NCI-H82 (cell line): ENCODE results near the gene CD2BP2.
A peak's percentile ranks its signal among the peaks of the same experiment; 100 is the strongest.
"Not testable (repeated sequence)": the region's sequence is repeated elsewhere in the genome, so short reads cannot be mapped to it uniquely, and the experiment has no call there.

ENCODE experiments used
- DNase-seq: peaks from one replicate; lab custom pipeline; 2025; lab: John Stamatoyannopoulos, UW

The CD2BP2 gene

DNA sequence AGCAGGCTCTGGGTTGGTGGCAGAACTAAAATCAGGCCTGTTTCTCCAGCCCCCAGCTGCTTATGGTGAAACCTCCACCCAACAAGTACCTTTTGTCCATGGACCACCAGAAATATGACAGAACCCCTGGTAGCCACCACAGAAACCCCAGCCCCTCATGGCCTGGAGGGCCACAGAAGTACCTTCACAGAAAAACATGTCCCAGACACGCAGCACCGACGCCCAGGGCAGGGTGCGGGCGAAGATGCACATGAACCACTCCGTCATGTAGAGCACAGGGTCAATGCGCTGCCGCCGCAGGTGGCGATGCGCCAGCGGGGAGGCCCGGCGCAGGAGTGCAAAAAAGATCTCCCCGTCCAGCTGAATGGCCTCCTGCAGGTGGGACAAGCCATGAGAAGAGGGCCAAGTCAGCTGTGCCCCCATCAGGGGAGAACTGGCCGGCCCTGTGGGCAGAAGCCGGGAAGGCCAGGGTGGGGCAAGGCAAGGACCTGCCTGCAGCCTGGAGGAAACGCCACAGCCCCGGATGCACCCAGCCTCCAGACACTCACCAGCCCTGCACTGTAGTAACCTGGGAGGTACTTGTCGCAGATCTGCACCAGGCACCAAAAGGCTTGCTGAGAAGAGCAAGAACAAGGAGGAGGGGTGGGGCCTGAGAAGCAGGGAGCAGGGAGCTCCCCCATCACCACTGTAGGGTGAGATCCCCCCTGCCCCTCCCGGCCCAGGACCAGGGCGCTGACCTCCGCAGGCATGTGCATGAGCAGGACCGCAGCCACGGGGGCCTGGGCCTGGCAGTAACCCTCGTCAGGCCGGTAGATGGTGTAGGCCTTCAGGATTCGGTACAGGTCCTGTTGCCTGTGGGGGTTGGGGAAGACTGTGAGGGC lies 4.1 kb upstream of the CD2BP2 start:
- no peak for DNase-seq

DNA sequence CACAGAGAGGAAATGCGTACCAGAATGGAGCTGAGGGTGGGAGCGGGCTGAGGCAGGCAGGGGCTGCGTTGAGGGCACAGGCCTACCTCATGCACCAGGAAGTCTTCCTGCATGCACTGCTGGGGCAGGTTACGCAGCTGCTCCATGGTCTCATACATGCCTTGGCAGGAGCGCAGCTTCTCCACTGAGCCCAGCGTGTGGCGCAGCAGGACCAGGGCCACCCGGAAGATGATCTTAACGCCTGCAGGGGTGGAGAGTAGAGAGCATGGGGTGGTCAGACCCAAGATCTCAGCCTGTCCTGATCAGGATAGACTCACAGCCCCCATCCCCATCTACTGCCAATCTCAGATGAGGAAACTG lies 3.4 kb upstream of the CD2BP2 start:
- no peak for DNase-seq

DNA sequence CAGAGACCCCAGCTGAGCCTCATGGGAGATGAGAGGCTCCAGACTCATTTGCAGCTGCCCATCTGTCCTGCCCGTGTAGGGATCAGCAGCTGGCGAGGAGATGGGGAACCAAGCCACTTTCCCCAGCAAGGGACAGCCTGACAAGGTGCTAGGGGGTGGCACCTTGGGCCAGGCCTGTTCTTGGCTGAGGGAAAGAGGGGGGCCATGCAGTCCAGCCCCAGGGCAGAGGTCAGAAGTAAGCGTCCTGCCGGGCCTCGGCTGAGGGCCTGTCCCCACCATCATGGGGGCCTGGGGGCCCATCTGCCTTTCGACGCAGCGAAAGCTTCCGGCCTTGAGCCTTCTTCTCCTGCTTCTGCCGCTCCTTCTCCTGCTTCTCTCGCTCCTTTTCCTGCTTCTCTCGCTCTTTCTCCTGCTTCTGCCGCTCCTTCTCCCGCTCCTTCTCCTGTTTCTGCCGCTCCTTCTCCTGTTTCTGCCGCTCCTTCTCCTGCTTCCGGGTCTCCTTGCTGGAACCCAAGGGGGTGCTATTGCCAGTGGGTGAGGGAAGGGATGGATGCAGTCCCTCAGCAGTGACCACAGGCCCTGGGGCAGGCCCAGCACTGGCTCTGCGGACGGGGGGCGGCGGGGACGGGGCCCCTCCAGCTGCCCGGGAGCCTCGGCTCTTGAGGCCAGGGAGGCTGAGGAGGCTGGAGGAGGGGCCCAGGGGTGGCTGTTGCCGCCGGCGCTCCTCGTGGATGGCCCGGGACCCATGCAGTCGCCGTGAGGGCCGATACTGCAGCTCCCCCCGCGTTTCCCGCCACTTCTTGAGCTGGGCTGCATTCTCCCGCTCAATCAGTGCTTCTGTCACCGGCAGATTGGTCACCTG lies 2.8 kb upstream of the CD2BP2 start:
- peak; percentile 7 for DNase-seq

- DNase-seq = no peak
Observed at GRCh38 chr16:30357085-30357714, 2.1 kb upstream of the CD2BP2 start.

- no peak for DNase-seq
Observed at GRCh38 chr16:30356401-30357084, 1.4 kb upstream of the CD2BP2 start.

- no peak for DNase-seq
Observed at GRCh38 chr16:30355954-30356308, 823 bp upstream of the CD2BP2 start.

DNA sequence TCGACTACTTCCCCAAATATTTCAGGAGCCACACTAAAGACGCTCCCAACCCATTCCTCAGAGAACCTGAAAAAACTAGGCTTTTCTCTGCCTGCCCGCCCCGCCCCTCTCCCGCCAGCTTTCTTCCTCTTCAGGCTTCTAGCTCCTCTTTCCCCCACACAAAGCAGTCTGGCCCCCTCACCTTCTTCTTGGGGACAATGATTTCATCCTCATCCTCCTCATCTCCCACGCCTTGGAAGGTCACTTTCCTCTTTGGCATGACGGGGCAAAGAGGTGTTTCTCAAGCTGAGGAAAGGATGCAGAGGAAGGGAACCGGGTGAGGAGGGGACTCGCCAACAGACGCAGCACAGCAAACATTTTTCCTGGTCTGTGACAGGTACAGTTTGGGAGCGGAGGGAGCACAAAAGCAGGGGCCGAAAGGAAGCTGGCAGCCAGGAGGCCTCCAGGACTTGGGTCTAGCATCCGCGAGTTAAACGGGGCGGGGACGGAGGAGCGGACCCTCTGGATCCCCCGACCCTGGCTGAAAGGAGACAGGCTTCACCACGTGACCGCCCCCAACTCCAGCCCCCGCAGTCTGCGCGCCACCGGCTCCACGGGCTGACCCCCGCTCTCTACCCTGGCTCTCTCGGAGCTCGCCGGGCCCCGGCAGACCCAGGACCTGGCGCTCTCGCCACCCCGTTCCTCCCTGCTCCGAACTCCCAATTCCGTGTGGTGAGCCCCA lies 525 bp downstream of the CD2BP2 start:
- peak; percentile 46 for DNase-seq

- DNase-seq = no peak
Observed at GRCh38 chr16:30353438-30354129, 1.5 kb downstream of the CD2BP2 start.

GRCh38 chr16:30352488-30353401 lies 2.4 kb downstream of the CD2BP2 start:
- DNase-seq = no peak

- DNase-seq = no peak
Observed at GRCh38 chr16:30351586-30352419, 3.3 kb downstream of the CD2BP2 start.

GRCh38 chr16:30351001-30351441 lies 4.1 kb downstream of the CD2BP2 start:
- DNase-seq = no peak

DNA sequence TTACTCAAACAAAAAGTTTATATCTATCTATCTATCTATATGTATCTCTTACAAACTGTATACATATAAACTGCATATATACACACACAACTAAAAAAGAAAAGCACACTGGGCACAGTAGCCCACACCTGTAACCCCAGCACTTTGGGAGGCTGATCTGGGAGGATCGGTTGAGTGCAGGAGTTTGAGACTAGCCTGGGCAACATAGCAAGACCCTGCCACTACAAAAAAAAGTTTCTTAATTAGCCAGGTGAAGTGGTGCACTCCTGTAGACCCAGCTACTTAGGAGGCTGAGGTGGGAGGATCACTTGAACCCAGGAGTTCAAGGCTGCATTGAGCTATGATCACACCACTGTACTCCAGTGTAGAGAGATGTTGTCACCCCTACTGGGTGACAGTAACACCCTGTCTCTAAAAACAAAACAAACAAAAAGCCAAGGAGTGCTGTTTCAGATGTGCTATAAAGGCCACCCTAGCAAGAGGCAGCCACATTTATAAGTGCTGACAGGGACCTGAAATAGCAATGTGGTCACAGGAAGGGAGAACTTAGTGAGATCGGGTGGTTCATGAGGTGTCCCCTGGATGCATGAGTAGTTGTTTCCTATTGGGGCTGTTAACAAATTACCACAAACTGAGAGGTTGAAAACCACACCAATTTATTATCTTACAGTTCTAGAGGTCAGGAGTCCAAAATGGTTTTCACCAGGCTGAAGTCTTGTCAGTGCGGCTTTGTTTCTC lies 4.8 kb downstream of the CD2BP2 start:
- no peak for DNase-seq

DNA sequence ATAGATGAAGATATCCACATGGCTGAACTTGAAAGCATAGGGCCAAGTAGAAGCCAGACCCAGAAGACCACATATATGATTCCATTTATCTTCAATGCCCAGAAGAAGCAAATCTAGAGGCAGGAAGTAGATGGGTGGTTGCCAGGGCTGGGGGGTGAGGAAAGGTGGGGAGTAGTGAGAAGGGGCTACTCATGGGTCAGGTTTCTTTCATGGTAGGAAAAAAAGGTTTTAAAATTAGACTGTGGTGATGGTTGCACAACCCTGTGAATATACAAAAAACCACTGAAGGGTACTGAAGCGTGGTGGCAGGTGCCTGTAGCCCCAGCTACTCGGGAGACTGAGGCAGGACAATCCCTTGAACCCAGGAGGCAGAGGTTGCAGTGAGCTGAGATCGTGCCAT lies 5.4 kb downstream of the CD2BP2 start:
- DNase-seq = no peak

DNA sequence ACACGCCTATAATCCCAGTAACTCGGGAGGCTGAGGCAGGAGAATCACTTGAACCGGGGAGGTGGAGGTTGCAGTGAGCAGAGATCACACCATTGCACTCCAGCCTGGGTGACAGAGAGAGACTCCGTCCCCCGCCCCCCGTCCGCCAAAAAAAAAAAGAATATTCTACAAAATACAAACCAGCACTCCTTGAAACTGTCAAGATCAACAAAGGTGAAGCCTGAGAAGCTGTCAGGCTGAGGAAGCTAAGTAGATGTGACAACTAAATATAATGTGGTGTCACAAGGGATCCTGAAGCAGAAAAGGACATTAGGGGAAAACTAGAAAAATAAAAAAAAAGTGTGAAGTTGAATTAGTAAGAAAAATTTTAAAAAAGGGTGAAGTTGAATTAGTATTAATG lies 6.2 kb downstream of the CD2BP2 start:
- no peak for DNase-seq

DNA sequence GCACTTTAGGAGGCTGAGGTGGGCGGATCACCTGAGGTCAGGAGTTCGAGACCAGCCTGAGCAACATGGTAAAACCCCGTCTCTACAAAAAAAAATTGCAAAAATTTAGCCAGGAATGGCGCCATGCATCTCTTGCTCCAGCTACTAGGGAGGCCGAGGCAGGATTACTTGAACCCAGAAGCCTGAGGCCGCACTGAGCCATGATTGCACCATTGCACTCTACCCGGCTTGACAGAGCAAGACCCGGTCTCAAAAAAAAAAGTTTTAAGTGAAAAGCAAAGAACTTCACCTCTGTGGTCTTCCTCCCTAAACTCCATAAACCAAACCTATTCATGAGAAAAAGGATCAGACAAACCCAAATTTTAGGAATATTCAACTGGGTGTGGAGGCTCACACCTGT lies 7.0 kb downstream of the CD2BP2 start:
- no peak for DNase-seq

- no peak for DNase-seq
Observed at GRCh38 chr16:30346286-30346685, 8.8 kb downstream of the CD2BP2 start.

DNA sequence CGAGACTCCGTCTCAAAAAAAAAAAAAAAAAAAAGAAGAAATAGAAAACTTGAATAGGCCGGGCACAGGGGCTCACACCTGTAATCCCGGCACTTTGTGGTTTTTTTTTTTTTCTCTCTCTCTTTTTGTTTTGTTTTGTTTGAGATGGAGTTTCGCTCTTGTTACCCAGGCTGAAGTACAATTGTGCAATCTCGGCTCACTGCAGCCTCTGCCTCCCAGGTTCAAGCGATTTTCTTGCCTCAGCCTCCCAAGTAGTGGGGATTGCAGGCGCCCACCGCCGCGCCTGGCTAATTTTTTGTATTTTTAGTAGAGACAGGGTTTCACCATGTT lies 11.7 kb downstream of the CD2BP2 start:
- not testable (repeated sequence) for DNase-seq
